OCI-LY1 (cell line): ENCODE data around the gene KCNN3.

Experiments used
- CTCF ChIP-seq: fragments of 200-600 bp; sonication (generic), shearing (Covaris generic); IDR thresholded peaks from 2 replicates; pipeline ENCODE4 v1.5.1; 2017; ENCODE audit warnings: mild to moderate bottlenecking, antibody characterized with exemption, low read length, moderate library complexity, mixed read lengths
- EZH2 ChIP-seq: fragments of 200-600 bp; sonication (generic), shearing (Covaris generic); IDR thresholded peaks from 2 replicates; pipeline ENCODE4 v1.8.0; 2017; ENCODE audit warnings: borderline replicate concordance, mixed run types, mild to moderate bottlenecking, antibody characterized with exemption, low read length, moderate library complexity, mixed read lengths

- no peak for TF ChIP-seq CTCF
- no peak for TF ChIP-seq EZH2
Observed at GRCh38 chr1:154750681-154751665, 119.1 kb downstream of the KCNN3 start.
